Stimulated activated CD8-positive, alpha-beta memory T cell treated with anti-CD3 and anti-CD28 coated beads, Interleukin-7, amount 100 ng/mL, for 48 hours (primary cell): ENCODE measurements around the gene AXIN2.
"Not testable (repeated sequence)": the region's sequence is repeated elsewhere in the genome, so short reads cannot be mapped to it uniquely, and the experiment has no call there.

Experiments used
- DNase-seq, 2 donors: peaks; one replicate each; pipeline ENCODE4 v3.0.0-alpha.2; 2020; ENCODE audit warnings: low read depth in 1 of 2; ENCODE audit errors: extremely low read depth in 1 of 2

The AXIN2 gene

GRCh38 chr17:65523853-65524664, 37.4 kb downstream of the AXIN2 start:
- DNase-seq: no peak

- no peak for DNase-seq
These were observed 38.0 kb downstream of the AXIN2 start for GRCh38 chr17:65523411-65523810.

- DNase-seq: no peak
These were observed 38.6 kb downstream of the AXIN2 start for GRCh38 chr17:65522751-65523404.

GRCh38 chr17:65519462-65519861, 42.0 kb downstream of the AXIN2 start:
- DNase-seq: no peak

GRCh38 chr17:65518256-65518655, 43.2 kb downstream of the AXIN2 start:
- DNase-seq: no peak

GRCh38 chr17:65515959-65516948, 45.2 kb downstream of the AXIN2 start:
- no peak for DNase-seq

GRCh38 chr17:65515512-65515911, 45.9 kb downstream of the AXIN2 start:
- no peak for DNase-seq

- no peak for DNase-seq
These were observed 46.9 kb downstream of the AXIN2 start for GRCh38 chr17:65514541-65514940.

- no peak for DNase-seq
These were observed 47.4 kb downstream of the AXIN2 start for GRCh38 chr17:65514082-65514481.

- DNase-seq: no peak
These were observed 50.1 kb downstream of the AXIN2 start for GRCh38 chr17:65511316-65511715.

GRCh38 chr17:65509032-65509431, 52.4 kb downstream of the AXIN2 start:
- DNase-seq: no peak

- DNase-seq: not testable (repeated sequence)
These were observed 56.8 kb downstream of the AXIN2 start for GRCh38 chr17:65504673-65505072.

GRCh38 chr17:65504141-65504540, 57.3 kb downstream of the AXIN2 start:
- DNase-seq: no peak

GRCh38 chr17:65503557-65503956, 57.9 kb downstream of the AXIN2 start:
- DNase-seq: no peak

- no peak for DNase-seq
These were observed 62.6 kb downstream of the AXIN2 start for GRCh38 chr17:65498816-65499215.

- DNase-seq: no peak
These were observed 64.6 kb downstream of the AXIN2 start for GRCh38 chr17:65496801-65497200.

- no peak for DNase-seq
These were observed 66.1 kb downstream of the AXIN2 start for GRCh38 chr17:65495122-65496055.

GRCh38 chr17:65489413-65490155, 71.9 kb downstream of the AXIN2 start:
- no peak for DNase-seq

GRCh38 chr17:65488665-65489064, 72.8 kb downstream of the AXIN2 start:
- DNase-seq: no peak
